ENCODE measurements around the gene EXOC4.

EXOC4 gene

GRCh38 chr7:133682364-133683181 lies 429.7 kb downstream of the EXOC4 start:
- DNase-seq = no peak

GRCh38 chr7:133683182-133683454 lies 430.2 kb downstream of the EXOC4 start:
- DNase-seq = no peak

GRCh38 chr7:133688483-133689239 lies 435.8 kb downstream of the EXOC4 start:
- DNase-seq = no peak

- DNase-seq = no peak
Measured at GRCh38 chr7:133690740-133691139, 437.9 kb downstream of the EXOC4 start.

GRCh38 chr7:133691727-133692610 lies 439.1 kb downstream of the EXOC4 start:
- no peak for DNase-seq

- DNase-seq = no peak
Measured at GRCh38 chr7:133693281-133693680, 440.4 kb downstream of the EXOC4 start.

GRCh38 chr7:133696056-133696455 lies 443.2 kb downstream of the EXOC4 start:
- DNase-seq = no peak

- DNase-seq = no peak
Measured at GRCh38 chr7:133697585-133697984, 444.7 kb downstream of the EXOC4 start.

- no peak for DNase-seq
Measured at GRCh38 chr7:133698127-133698526, 445.2 kb downstream of the EXOC4 start.

GRCh38 chr7:133699386-133699785 lies 446.5 kb downstream of the EXOC4 start:
- no peak for DNase-seq

GRCh38 chr7:133702078-133702477 lies 449.2 kb downstream of the EXOC4 start:
- DNase-seq = no peak

- DNase-seq = no peak
Measured at GRCh38 chr7:133702960-133703359, 450.1 kb downstream of the EXOC4 start.

GRCh38 chr7:133703547-133703946 lies 450.7 kb downstream of the EXOC4 start:
- no peak for DNase-seq

- DNase-seq = no peak
Measured at GRCh38 chr7:133704453-133704852, 451.6 kb downstream of the EXOC4 start.

- DNase-seq = no peak
Measured at GRCh38 chr7:133705596-133705995, 452.7 kb downstream of the EXOC4 start.

- no peak for DNase-seq
Measured at GRCh38 chr7:133706016-133706415, 453.1 kb downstream of the EXOC4 start.

GRCh38 chr7:133709036-133709880 lies 456.4 kb downstream of the EXOC4 start:
- no peak for DNase-seq

GRCh38 chr7:133712544-133712943 lies 459.7 kb downstream of the EXOC4 start:
- DNase-seq = no peak

GRCh38 chr7:133714654-133715053 lies 461.8 kb downstream of the EXOC4 start:
- DNase-seq = no peak

GRCh38 chr7:133718131-133718530 lies 465.3 kb downstream of the EXOC4 start:
- no peak for DNase-seq

- DNase-seq = no peak
Measured at GRCh38 chr7:133723044-133723443, 470.2 kb downstream of the EXOC4 start.

GRCh38 chr7:133724148-133724547 lies 471.3 kb downstream of the EXOC4 start:
- no peak for DNase-seq

GRCh38 chr7:133724694-133725093 lies 471.8 kb downstream of the EXOC4 start:
- no peak for DNase-seq
